DMS114 treated with DMSO at 0.1 percent for 48 hours (cell line): ENCODE measurements around the gene SAMD10.

ENCODE experiments used
- DNase-seq: peaks from one replicate; lab custom pipeline; 2025; ENCODE audit not compliant: unreplicated experiment; lab: John Stamatoyannopoulos, UW

The SAMD10 gene

DNA sequence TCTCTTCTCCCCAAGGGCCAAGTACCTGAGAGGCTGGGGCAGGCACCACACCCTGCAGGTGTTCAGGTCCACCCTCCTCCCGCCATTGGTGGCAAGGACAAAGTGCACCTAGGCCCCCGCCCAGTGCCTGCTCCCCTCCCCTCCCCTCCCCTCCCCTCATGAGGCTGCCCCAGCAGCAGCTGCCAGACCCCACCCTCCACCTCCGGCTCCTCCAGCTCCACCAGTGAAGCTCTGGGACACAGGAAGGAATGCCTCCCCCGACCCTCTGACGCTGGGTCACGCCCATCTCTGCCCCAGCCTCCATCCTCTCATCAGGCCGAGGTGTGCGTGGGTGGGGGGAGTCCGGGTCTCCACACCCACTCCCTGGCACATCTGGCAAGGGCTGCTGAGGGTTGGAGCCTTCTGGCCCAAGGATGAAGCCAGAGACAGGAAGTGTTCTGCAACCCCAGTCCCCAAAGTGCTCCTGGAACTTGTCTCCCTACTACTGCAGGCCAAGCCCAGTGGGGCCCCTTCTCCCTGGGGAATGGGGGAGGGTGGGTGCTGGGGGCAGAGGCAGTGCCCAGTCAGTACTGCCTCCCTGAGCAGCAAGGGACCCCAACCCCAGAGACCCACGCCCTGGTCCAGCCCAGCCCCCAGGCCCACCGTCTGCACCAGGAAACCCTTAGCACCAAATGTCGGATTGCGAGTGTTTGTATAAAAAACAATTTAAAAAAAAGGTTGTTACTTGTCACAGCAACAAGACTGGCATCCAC lies 21.6 kb downstream of the SAMD10 start:
- DNase-seq: no peak

DNA sequence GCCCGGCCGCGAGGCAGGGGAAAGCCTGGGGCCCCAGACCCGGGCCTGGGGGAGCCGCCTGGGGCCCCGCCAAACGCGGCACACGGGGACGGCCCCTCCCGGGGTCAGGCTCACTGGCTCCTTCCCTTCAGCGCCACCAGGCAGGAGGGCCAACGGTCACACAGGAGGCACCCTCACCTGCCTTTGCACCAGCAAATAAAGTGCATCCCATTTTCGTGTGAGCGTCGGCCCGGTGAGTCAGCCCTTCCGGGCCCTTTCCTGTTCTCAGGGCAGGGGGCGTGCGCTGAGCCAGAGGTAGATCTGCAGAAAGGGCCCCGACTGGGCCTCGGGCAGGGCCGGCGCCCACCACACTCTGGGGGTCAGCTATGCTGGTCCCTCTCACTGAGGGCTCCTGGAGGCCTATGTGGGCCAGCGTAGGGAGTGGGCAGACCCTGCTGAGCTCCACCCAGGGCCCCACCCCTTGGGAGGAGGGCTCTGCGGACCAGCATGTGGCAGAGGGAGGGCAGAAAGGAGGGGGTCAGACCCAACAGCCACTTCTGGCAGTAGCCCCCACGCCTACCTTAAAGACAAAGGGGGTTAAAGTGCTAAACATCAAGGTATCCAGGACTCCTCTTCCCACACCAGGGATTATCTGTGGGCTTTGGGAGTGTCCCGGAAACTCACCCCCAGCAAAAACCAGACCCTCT lies 22.3 kb downstream of the SAMD10 start:
- DNase-seq: peak; percentile 22

DNA sequence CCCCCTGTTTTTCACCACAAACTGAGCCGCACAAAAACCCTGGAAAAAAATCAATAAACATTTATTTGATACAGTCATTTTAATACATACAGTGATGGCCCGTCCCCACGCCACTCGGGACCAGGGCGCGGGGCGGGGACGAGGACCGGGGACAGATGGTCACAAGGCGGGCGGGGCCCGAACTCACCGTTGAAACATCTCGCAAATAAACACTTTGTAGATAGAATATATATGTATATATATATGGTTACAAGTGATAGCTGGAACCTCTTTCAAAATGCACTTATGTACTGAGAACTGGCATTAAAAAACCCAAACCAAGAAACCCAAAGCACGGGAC lies 22.8 kb downstream of the SAMD10 start:
- no peak for DNase-seq

DNA sequence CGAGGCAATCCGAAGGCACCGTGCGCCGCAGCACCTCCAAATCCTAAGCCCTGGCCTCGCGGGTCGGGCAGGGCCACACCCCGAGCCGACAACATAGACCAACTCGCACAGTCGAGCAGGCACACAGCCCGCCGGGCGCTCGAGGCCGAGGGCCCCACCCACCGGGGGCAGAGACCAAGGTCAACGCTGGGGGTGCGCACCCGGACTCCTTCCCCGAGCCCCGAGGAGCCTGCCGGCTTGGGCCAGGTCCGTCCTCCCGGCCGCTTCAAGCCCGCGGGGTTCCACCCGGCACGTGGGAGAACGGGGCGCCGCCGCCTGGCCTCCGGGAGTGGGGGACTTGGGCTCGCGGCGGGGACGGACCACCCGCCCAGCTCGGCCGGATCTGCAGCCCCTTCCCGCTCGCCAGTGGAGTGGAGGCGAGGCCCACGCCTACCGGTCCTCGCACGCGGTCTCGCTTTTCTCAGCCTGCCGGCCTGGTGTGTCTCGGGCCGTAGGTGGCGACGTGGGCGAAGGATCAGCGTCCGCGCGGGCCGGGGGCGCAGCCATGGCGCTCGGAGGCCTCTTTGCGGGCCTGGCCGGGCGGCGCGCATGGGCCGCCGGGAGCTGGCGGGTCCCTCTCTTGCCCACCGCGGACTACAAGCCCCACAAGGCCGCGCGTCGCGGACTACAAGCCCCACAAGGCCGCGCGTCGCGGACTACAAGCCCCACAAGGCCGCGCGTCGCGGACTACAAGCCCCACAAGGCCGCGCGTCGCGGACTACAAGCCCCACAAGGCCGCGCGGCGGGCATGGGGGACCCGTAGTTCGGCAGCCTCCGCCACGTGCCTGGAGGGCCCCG lies 23.4 kb downstream of the SAMD10 start, which contains the start of gene UCKL1:
UCKL1 (minus strand) TSS at position 590 of the 837 bp plus-strand sequence; CDS start at position 546, 44 bp downstream.
- peak; percentile 74 for DNase-seq

DNA sequence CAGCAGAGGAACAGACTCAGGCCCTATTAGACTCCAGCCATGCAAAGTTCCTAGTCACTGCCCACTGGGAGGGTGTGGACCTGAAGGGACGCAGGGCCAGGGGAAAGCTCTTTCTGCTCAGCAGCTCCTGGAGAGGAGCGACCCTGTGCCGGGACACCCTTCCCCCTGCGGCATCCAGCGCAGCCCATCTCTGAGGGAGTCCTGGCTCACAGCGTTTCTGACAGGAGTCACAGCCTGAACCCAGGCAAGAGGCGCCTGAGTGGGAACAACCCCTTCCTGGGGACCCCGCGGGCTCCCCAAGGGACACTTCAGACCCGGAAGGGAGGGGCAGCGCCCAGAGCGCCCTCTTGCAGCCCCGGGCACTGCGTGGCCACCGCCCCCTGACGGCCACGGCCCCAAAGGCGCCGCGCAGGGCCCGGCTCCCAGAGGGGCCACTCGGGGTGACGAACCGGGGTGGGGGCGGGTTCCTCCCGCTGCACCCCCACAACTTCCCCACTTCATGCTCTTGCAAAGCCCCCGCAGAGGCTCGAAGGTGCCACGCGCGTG lies 24.1 kb downstream of the SAMD10 start:
- no peak for DNase-seq

DNA sequence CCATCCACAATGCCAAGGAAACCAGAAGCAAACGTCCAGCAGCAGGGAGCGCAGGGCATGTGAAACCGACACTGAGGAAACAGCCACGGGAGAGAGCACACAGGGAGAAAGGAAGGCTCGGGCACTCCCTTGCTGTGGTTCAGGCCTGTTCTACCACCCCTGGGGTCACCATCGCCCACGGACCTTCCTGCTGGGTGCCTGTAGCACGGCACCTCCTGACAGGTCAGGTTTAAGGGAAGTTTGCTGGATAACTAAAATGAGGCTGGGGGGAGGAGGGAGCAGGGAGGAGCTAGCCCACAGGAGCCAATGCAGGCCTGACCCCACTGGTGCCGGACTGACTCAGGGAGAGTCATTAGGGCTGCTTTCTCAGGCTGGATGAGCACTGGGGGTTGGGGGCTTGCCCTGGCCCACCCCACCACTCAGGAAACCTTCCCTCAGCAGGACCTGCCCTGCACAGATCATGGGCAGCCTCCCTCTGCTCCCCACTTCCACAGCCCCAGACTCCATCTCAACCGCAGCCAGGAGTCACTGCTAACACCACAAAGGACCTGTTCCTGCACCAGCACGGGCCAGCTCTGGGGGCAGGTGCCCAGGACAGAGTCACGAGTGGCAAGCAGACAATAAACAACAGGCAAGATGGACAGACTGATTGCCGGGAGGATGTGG lies 25.5 kb downstream of the SAMD10 start:
- no peak for DNase-seq

DNA sequence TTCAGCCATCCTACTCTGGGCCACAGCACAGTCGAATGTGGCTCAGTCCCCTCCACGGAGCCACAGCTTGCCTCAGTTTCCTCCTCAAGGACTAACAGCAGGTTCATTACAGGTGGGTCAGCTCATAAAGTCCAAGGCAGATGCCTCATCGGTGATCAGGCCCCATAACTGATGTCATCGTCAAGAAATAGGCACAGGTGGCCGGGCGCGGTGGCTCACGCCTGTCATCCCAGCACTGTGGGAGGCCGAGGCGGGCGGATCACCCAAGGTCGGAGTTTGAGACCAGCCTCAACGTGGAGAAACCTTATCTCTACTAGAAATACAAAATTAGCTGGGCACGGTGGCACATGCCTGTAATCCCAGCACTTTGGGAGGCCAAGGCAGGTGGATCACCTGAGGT lies 26.7 kb downstream of the SAMD10 start:
- DNase-seq: no peak

DNA sequence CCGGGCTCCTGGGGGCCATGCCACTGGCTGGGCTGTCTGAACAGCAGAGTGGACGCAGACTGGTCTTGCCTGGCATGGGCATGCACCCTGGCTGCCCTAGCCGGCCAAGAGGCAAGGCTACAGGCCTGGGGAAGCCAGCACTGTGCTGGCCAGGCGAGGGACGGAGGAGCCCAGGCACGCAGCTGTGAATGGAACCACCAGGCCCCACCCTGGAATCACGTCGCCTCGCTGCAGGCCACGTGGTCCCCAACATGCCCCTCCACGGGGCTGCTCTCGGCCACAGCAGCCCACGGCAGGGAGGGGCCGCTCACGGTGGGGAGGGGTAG lies 27.3 kb downstream of the SAMD10 start:
- DNase-seq: no peak

DNA sequence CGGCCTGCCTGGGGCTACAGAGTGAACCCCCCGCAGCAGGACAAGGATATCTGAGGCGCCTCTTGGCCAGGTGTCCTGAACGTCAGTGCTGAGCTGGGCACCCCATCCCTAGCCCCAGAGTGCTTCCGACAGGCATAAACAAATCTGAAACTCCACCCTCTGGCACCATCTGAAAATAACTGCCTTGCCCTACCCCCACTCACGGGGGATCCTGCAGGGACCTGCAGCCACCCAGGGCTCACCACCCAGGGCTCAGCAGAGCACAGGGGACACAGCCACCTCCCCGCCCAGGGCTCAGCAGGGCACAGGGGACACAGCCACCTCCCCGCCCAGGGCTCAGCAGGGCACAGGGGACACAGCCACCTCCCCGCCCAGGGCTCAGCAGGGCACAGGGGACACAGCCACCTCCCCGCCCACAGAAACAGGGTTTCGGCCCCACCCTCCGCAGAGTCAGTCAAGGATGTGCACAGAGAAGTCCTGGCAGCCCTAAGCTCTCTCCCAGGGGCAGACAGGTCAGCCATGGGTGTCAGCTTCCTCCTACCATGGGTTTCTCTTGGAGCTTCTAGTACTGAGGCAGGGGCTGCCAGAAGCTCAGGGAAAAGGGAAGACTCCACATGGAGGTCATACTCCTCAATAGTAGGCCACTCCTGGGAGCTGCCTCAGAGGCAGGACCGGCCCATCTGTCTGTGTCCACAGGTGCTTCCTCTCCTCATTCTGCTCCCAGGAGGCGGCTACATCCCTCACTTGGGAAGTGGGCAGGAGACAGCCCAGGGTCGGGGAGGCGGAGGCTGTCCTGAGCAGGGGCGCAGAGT lies 27.8 kb downstream of the SAMD10 start:
- DNase-seq: no peak

DNA sequence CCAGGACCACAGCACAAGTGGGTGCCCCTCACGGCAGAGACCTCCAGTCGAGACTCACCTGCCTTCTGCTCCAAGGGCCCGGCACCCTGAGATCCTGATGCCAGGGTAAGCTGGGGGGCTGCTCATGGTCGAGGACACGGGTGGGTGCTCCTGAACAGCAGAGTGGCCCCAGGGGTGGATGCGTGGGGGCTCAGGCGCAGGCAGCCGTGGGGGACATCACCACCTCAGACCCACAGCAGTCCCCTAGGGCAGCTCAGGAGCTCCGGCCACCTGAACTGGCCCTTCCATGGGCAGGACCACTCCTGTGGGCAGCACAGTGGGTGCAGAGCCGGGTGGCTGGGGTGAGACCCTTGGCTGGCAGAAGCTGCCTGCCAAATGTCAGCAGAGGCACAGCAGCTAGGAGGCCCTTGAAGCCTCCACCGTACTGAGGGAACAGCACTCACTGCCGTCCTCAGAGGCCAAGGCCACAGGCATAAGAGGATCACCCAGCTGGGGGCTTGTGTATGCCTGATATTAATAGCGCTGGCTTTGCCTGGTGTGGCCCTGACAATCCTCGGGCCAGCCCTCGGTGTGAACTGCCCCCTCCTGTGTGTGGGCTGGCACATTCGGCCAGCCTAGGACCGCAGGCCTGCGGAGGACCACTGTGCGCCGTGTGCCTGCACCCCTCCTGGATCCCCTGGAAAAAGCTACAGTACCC lies 28.6 kb downstream of the SAMD10 start:
- no peak for DNase-seq

DNA sequence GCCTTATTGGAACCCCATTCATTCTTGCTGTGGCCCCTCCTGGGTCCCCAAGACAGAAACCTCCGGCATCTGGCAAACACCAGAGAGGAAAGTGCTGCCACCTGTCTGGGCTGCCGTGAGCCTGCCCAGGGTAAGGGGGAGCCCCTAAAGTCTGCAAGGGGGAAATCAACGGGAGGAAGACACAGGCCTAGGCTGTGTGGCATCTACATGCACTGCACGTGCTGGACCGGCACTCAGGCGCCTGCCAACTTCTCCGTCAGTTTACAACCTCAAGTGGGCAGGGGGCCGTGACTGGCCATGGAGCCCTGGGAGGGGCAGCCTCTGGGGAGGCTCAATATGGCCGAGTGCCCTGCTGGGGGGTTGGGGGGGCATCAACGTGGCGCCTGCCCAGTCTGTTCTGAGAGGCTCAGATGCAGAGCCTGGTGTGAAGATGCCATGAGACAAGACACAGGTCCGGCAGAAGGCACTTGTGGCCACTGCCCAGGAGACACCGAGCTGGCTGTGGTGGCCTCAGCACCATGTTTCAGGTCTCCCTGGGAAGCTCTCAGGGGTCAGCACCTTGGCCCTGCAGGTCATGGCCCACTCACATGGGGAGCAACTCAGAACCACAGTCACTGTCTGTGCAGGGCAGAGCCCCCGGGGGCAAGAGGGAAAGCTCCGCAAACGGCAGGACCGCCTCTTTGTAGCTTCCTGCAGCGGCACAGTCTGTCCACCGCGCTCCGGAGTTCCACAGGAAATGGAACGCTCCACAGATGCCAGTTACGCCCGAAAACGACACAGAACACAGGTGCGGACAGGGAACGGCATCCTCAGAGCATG lies 31.6 kb downstream of the SAMD10 start:
- no peak for DNase-seq

DNA sequence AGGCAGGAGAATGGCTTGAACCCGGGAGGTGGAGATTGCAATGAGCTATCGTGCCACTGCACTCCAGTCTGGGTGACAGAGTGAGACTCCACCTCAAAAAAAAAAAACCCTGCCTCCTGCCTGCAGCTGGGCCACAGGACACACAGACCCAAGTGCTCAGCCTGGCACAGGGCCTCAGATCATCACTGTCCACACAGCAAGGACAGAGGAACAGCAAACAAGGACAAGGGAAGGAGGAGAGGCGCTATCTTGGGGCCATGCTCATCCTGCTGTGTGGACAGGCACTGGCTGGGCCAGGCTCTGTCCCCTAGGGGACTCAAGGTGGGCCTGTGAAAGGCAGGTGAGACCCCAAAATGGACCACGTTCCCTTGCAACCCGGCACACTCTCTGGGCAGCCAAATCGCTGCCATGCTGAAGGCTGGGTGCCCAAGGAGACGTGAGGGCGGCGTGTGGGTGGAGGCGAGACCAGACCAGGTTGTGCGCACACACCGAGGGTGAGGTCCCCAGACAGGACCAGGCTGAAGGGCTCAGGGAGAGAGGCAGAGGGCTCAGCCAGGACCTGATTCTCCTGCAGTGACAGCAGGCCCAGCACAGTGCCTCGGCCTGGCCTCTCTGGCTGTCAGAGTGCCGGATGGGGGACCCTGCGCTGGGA lies 32.3 kb downstream of the SAMD10 start:
- no peak for DNase-seq

DNA sequence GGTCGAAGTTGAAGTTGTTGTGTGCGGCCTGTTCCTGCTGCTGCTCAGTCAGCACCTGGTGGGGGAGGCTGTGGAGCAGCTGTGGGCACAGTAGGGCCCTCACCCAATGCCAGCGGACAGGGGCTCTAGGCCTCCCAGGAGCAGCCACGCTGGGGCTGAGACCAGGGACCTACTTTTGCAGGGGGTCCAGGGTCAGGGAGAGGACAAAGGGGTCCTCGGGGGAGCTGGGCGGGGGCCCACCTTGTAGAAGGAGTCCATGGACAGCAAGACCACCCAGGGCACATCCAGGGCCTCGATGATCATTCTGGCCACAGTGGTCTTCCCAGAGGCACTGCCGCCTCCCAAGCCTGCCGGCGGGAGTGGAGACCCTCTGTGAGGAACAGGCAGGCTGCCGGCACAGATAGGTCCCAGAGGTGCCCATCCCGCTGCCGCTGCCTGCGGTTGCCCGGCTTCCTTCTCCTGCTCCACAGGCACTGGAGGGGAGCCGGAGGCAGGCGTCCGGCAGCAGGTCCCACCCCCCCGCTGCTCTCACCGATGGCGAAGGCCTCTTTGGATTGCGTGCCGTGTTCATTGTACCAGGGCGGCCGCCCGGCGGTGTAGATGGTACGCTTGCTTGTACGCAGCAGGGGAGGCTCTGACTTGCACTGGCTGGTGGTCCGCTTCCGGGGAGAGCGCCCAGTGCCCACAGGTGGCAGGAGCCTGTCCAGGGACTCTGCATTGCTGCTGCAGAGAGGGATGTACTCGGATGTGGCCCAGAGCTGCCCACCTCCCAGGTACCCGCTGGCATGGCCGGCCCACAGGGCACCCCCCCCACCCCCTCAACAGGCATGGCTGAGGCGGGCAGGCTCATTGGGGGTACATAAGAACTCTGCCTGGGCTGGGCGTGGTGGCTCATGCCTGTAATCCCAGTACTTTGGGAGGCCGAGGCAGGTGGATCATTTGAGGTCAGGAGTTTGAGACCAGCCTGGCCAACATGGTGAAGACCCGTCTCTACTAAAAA lies 33.2 kb downstream of the SAMD10 start:
- DNase-seq: no peak

DNA sequence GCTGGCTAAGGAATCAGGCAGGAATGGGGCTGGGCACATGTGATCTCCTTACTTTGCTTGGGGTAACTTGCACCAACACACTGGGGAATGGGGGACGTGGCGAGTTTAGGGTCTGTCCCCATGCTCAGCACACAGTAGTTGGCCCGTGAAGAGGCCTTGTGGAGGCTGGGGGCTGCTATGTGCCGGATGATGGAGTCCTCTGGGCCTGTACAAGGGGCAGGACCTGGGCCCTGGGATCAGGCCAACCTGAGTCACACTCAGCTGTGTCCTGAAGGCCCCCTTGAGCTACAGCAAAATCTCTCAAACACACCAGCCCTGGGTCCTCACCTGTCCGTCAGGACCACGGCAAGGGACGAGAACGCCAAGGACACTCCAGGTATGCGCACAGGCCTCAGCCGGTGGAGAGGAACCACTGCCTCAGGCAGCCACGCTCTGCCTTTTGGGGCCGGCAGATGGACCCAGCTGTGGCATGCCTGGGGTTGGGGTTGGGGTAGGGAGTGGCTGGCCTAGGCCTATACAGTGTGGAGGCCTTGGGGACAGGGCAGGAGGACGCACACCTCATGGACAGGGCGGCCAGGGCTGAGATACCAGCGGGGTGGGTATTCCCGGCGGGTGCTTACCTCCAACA lies 34.3 kb downstream of the SAMD10 start:
- DNase-seq: no peak

DNA sequence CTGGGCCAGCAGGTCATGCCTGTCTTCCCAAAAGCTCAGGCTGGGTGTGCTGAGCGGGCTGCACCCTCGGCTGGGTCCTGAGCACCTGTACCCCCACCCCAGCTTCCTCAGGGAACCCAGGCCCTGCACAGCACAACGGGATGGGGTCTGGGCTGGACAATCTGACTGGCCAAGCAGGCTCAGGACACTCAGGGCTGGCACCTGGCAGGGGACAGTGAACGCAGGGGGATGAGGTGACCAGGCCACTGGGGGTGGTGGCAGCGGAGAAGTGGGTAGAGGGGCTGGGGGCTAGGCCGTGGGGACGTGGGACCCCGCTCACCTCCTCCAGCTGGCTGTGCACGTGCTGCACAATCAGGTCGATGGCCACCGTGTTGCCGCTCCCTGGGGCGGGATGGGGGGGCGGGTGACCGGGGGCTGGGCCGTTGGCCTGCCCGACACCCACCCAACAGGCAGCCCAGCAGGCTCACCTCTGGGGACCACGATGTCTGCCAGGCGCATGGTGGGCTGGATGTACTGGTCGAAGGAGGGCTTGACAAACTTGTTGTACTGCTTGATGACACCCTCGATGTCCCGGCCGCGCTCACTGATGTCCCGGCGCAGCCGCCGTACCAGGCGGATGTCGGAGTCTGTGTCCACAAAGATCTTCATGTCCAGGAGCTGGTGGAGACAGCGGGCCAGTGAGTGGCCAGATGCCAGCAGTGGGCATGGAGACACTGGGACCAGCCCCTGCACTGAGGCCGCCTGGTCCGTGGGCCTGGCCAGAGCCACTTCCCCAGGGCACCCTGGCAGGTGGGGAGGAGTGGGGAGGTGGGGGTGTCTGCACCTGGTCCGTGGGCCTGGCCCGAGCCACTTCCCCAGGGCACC lies 35.1 kb downstream of the SAMD10 start:
- no peak for DNase-seq

DNA sequence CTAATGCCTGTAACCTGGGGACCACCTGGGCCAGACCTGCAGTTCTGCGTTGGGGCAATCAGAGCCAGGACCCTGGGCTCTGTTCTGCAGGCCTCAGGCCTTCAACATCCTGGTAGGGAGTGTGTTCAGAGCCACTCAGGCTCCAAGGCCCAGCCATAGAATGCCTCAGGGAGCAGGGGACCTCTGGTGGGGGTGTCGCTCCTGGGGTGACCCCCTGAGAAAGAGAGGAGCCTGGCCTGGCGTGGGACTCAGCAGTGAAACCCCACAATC lies 35.7 kb downstream of the SAMD10 start:
- DNase-seq: no peak
